ENCODE measurements around the gene ISG20.

The ISG20 gene

GRCh38 chr15:88695691-88696251, 57.0 kb downstream of the ISG20 start:
- no peak for DNase-seq

- DNase-seq, result no peak
Observed at GRCh38 chr15:88696254-88696653, 57.4 kb downstream of the ISG20 start.

- no peak for DNase-seq
Observed at GRCh38 chr15:88697276-88697675, 58.5 kb downstream of the ISG20 start.

- no peak for DNase-seq
Observed at GRCh38 chr15:88699861-88700260, 61.0 kb downstream of the ISG20 start.

GRCh38 chr15:88700716-88701115, 61.9 kb downstream of the ISG20 start:
- DNase-seq, result no peak

- DNase-seq, result no peak
Observed at GRCh38 chr15:88701561-88702095, 62.8 kb downstream of the ISG20 start.

- no peak for DNase-seq
Observed at GRCh38 chr15:88702983-88703382, 64.2 kb downstream of the ISG20 start.

GRCh38 chr15:88703533-88703932, 64.7 kb downstream of the ISG20 start:
- DNase-seq, result no peak

GRCh38 chr15:88704791-88705768, 66.3 kb downstream of the ISG20 start:
- DNase-seq, result no peak

- DNase-seq, result no peak
Observed at GRCh38 chr15:88705769-88706165, 67.0 kb downstream of the ISG20 start.
